CD4-positive, alpha-beta T cell (primary cell): ENCODE measurements around the gene DESI1. TPM values are rescaled to one million over a fixed set of nuclear protein-coding genes. Genes with fewer than 3 reads are reported as not detected.
A peak's percentile ranks its signal among the peaks of the same experiment; 100 is the strongest.

Experiments
- ATAC-seq: fragments of 200-7000 bp; cut with Tn5 transposase; one replicate; pipeline ENCODE4 v1.10.0; 2022; ENCODE audit warnings: mild to moderate bottlenecking; ENCODE audit not compliant: poor library complexity
- CTCF ChIA-PET: fragments of 350-600 bp; sonication (Branson Sonifier 250); formaldehyde crosslinking; loops from one replicate; lab custom pipeline; 2021; ENCODE audit warnings: antibody characterized with exemption, inconsistent platforms; lab: Charles Lee
- POLR2A ChIA-PET: fragments of 350-600 bp; sonication (Branson Sonifier 250); formaldehyde crosslinking; loops from one replicate; lab custom pipeline; 2021; ENCODE audit warnings: antibody characterized with exemption, inconsistent platforms; lab: Charles Lee
- DNase-seq, 14 experiments: peaks; one replicate each; pipeline ENCODE4 v3.0.0-alpha.2; 2013 to 2020; ENCODE audit warnings: mixed read lengths in 2 of 14
- H3K27ac ChIP-seq, 2 donors: one replicate each; pipeline versions ENCODE4 v1.5.1 to v1.7.0; 2013; ENCODE audit warnings: low read length in 2 of 2, low read depth in 1 of 2, mild to moderate bottlenecking in 1 of 2
- H3K27me3 ChIP-seq, 2 experiments: 1 replicate in 1 of 2; 2 replicates in 1 of 2; pipeline versions ENCODE4 v1.6.1 to v1.7.0; 2013; ENCODE audit warnings: low read length in 2 of 2, control low read depth in 1 of 2, mild to moderate bottlenecking in 1 of 2, moderate library complexity in 1 of 2; ENCODE audit not compliant: insufficient read depth in 2 of 2, control insufficient read depth in 1 of 2
- H3K36me3 ChIP-seq: one replicate; pipeline ENCODE4 v1.6.1; 2013; ENCODE audit warnings: low read length, control low read depth; ENCODE audit not compliant: insufficient read depth
- H3K4me1 ChIP-seq: one replicate; pipeline ENCODE4 v1.6.1; 2013; ENCODE audit warnings: low read length, control low read depth; ENCODE audit not compliant: insufficient read depth
- H3K4me3 ChIP-seq: one replicate; pipeline ENCODE4 v1.5.1; 2013; ENCODE audit warnings: mild to moderate bottlenecking, low read length, moderate library complexity
- H3K9me3 ChIP-seq, 2 experiments: 1 replicate in 1 of 2; 2 replicates in 1 of 2; pipeline versions ENCODE4 v1.6.1 to v1.7.0; 2013; ENCODE audit warnings: low read length in 2 of 2, mild to moderate bottlenecking in 2 of 2, control low read depth in 1 of 2, moderate library complexity in 1 of 2; ENCODE audit not compliant: control insufficient read depth in 1 of 2, insufficient read depth in 1 of 2
- H3K27ac Mint-ChIP-seq: one replicate; pipeline ENCODE4 v1.8.0; 2020; ENCODE audit warnings: mixed read lengths
- H3K27me3 Mint-ChIP-seq: one replicate; pipeline ENCODE4 v1.8.0; 2021; ENCODE audit warnings: mixed read lengths
- H3K36me3 Mint-ChIP-seq: one replicate; pipeline ENCODE4 v1.8.0; 2021; ENCODE audit warnings: low read depth, mixed read lengths
- H3K4me1 Mint-ChIP-seq: one replicate; pipeline ENCODE4 v1.8.0; 2021; ENCODE audit warnings: low read depth, mixed read lengths
- H3K4me3 Mint-ChIP-seq: one replicate; pipeline ENCODE4 v1.8.0; 2020; ENCODE audit warnings: mild to moderate bottlenecking, mixed read lengths
- H3K9me3 Mint-ChIP-seq: one replicate; pipeline ENCODE4 v1.8.0; 2020; ENCODE audit warnings: mixed read lengths
- intact Hi-C, 2 experiments: fragments of 100-400 bp; cut with DNase I in 1 of 2; cut with micrococcal nuclease in 1 of 2; formaldehyde crosslinking; loops; one replicate each; pipeline versions ENCODE4 v1.15.1 to v1.9.0; 2023 to 2025; cut with DNase I, micrococcal nuclease
- total RNA-seq, 174 experiments: library from RNA in 2 of 174; stranded (reverse) in 2 of 174; gene quantifications; one replicate each; pipeline ENCODE4 v1.2.3 and lab custom pipeline; 2021 to 2026
- TF ChIP-seq, protein P1 (sequence below): fragments of 200-600 bp; IDR thresholded peaks from one replicate; pipeline ENCODE4 v1.8.0; 2022; ENCODE audit warnings: antibody characterized with exemption, mild to moderate bottlenecking

DESI1 gene
- total RNA-seq, 2 experiments from 2014 or later, result 12.7 to 13.0 TPM

- Mint-ChIP-seq H3K4me1 (no peaks in the 10 kb centered on the region), H3K4me3 (no peak overlapping the region), H3K27me3 (no peaks in the 10 kb centered on the region), H3K9me3 (no peaks in the 10 kb centered on the region), H3K27ac (no peak overlapping the region), H3K36me3 (peaks cover 33% of the 10 kb centered on the region)
- intact Hi-C loops, result no loop called here
- H3K9me3 ChIP-seq, result no peaks in the 10 kb centered on the region
- ChIA-PET POLR2A (no interaction called here), CTCF (no interaction called here)
- TF ChIP-seq, protein P1, sequence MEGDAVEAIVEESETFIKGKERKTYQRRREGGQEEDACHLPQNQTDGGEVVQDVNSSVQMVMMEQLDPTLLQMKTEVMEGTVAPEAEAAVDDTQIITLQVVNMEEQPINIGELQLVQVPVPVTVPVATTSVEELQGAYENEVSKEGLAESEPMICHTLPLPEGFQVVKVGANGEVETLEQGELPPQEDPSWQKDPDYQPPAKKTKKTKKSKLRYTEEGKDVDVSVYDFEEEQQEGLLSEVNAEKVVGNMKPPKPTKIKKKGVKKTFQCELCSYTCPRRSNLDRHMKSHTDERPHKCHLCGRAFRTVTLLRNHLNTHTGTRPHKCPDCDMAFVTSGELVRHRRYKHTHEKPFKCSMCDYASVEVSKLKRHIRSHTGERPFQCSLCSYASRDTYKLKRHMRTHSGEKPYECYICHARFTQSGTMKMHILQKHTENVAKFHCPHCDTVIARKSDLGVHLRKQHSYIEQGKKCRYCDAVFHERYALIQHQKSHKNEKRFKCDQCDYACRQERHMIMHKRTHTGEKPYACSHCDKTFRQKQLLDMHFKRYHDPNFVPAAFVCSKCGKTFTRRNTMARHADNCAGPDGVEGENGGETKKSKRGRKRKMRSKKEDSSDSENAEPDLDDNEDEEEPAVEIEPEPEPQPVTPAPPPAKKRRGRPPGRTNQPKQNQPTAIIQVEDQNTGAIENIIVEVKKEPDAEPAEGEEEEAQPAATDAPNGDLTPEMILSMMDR, result peak; percentile 16
- H3K27me3 ChIP-seq, result no peaks in the 10 kb centered on the region
- peaks cover 38% of the 10 kb centered on the region for H3K36me3 ChIP-seq
- H3K27ac ChIP-seq, result no peak overlapping the region
- no peaks in the 10 kb centered on the region for H3K4me1 ChIP-seq
- H3K4me3 ChIP-seq, result no peak overlapping the region
- DNase-seq (peak in 12 of 14 experiments; percentile 7 to 59 (median 26)), ATAC-seq (peak; percentile 62)
Measured at GRCh38 chr22:41576877-41577276, 44.0 kb downstream of the DESI1 start.

DNA sequence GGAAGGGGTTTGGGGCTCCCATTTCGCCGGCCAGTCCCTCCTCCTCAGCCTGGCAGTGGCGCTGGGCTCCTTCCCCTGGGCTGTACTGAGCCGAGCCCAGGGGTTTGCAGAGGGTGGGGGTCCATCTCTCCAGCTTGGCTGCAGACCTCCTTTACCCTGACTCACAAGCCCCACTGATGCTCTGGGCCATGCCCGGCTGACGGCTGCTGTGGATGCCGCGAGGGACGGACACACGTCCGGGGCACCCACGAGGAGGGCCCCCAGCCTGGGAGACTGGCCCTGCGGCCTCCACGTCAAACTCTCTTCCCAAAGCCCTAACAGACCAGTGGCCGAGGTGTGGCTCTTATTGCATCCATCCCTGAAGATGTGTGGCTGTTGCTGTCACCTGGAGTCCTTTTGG lies 45.3 kb downstream of the DESI1 start:
- intact Hi-C loops, result no loop called here
- no peak for DNase-seq
- Mint-ChIP-seq H3K27ac (no peak overlapping the region), H3K36me3 (peaks cover 33% of the 10 kb centered on the region), H3K27me3 (no peaks in the 10 kb centered on the region), H3K9me3 (no peaks in the 10 kb centered on the region), H3K4me1 (no peaks in the 10 kb centered on the region), H3K4me3 (no peak overlapping the region)
- no peaks in the 10 kb centered on the region for H3K4me1 ChIP-seq
- H3K36me3 ChIP-seq, result peaks cover 35% of the 10 kb centered on the region
- TF ChIP-seq, protein P1, result no peak
- H3K9me3 ChIP-seq, result no peaks in the 10 kb centered on the region
- ATAC-seq, result no peak
- H3K27ac ChIP-seq, result no peak overlapping the region
- H3K27me3 ChIP-seq, result no peaks in the 10 kb centered on the region
- POLR2A ChIA-PET, result no interaction called here
- CTCF ChIA-PET, result no interaction called here
- H3K4me3 ChIP-seq, result no peak overlapping the region

- Histone ChIP-seq H3K4me1 (no peaks in the 10 kb centered on the region), H3K4me3 (no peak overlapping the region), H3K36me3 (peaks cover 30% of the 10 kb centered on the region), H3K27me3 (no peaks in the 10 kb centered on the region), H3K9me3 (no peaks in the 10 kb centered on the region), H3K27ac (no peak overlapping the region)
- Mint-ChIP-seq H3K27me3 (no peaks in the 10 kb centered on the region), H3K27ac (no peak overlapping the region), H3K9me3 (no peaks in the 10 kb centered on the region), H3K4me1 (no peaks in the 10 kb centered on the region), H3K4me3 (no peak overlapping the region), H3K36me3 (peaks cover 28% of the 10 kb centered on the region)
- TF ChIP-seq, protein P1, result no peak
- ATAC-seq (no peak), DNase-seq (no peak)
- intact Hi-C loops, result no loop called here
- ChIA-PET CTCF (no interaction called here), POLR2A (no interaction called here)
Measured at GRCh38 chr22:41574847-41575381, 45.9 kb downstream of the DESI1 start.
